Muscle layer of duodenum (tissue), 2 donors: Measurements from ENCODE around the gene LACC1.

Experiments
- H3K27ac ChIP-seq: one replicate; pipeline ENCODE4 v1.7.0; 2013; ENCODE audit warnings: mild to moderate bottlenecking, low read length
- H3K27me3 ChIP-seq: one replicate; pipeline ENCODE4 v1.7.0; 2013; ENCODE audit warnings: low read depth, mild to moderate bottlenecking, control low read depth, low read length
- H3K36me3 ChIP-seq, 2 donors: one replicate each; pipeline ENCODE4 v1.7.0; 2013; ENCODE audit warnings: low read length in 2 of 2, control low read depth in 1 of 2, mild to moderate bottlenecking in 1 of 2; ENCODE audit not compliant: insufficient read depth in 2 of 2, control insufficient read depth in 1 of 2
- H3K4me1 ChIP-seq, 2 donors: one replicate each; pipeline ENCODE4 v1.7.0; 2013; ENCODE audit warnings: low read length in 2 of 2, mild to moderate bottlenecking in 2 of 2, control low read depth in 1 of 2, moderate library complexity in 1 of 2; ENCODE audit not compliant: insufficient read depth in 2 of 2, control insufficient read depth in 1 of 2
- H3K4me3 ChIP-seq, 2 donors: one replicate each; pipeline ENCODE4 v1.7.0; 2013; ENCODE audit warnings: low read length in 2 of 2, low read depth in 1 of 2, mild to moderate bottlenecking in 1 of 2
- H3K9me3 ChIP-seq, 2 donors: one replicate each; pipeline ENCODE4 v1.7.0; 2013; ENCODE audit warnings: low read length in 2 of 2, control low read depth in 1 of 2, mild to moderate bottlenecking in 1 of 2; ENCODE audit not compliant: control insufficient read depth in 1 of 2
- donor health status: healthy.

Gene LACC1

GRCh38 chr13:43879755-43880181 lies at the start of gene LACC1:
LACC1 (plus strand) TSS chr13:43879904; CDS start chr13:43880986, 1,082 bp downstream.
- no peaks in the 10 kb centered on the region for H3K27me3 ChIP-seq
- H3K9me3 ChIP-seq: no peaks in the 10 kb centered on the region
- peaks cover 0 to 3% of the 10 kb centered on the region in 2 donors for H3K36me3 ChIP-seq
- H3K4me3 ChIP-seq: peak within 1 kb of the TSS; percentile 64 to 73
- peaks cover 10% of the 10 kb centered on the region in 2 donors for H3K4me1 ChIP-seq
- peak within 1 kb of the TSS; percentile 80 for H3K27ac ChIP-seq

DNA sequence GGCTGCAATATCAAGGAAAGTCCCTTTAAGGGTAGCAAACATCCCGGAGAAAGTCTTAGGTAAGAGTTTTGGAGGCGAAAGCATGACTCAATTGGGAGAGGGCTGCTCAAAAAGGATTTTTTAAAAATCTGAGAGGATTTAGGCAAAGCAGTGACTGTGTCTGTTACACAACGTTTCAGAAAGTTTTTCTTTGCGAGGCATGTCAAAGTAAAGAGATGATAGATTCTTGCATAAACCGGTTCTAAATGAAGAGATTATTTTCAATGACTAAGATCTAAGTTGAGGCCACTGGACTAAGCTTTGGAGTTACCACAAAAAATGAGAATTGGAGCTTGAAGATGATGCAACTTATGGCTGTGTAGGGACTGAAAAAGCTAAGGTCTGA lies 49.2 kb upstream of the LACC1 start:
- H3K4me1 ChIP-seq: no peaks in the 10 kb centered on the region
- H3K27ac ChIP-seq: no peak overlapping the region
- H3K27me3 ChIP-seq: no peaks in the 10 kb centered on the region
- H3K4me3 ChIP-seq: no peak overlapping the region
- H3K9me3 ChIP-seq: no peaks in the 10 kb centered on the region
- peaks cover 0 to 15% of the 10 kb centered on the region in 2 donors for H3K36me3 ChIP-seq

GRCh38 chr13:43831088-43831487 lies 48.6 kb upstream of the LACC1 start:
- Histone ChIP-seq H3K9me3 (no peaks in the 10 kb centered on the region), H3K36me3 (peaks cover 0 to 15% of the 10 kb centered on the region in 2 donors), H3K4me3 (no peak overlapping the region), H3K4me1 (no peaks in the 10 kb centered on the region), H3K27ac (no peak overlapping the region), H3K27me3 (no peaks in the 10 kb centered on the region)

DNA sequence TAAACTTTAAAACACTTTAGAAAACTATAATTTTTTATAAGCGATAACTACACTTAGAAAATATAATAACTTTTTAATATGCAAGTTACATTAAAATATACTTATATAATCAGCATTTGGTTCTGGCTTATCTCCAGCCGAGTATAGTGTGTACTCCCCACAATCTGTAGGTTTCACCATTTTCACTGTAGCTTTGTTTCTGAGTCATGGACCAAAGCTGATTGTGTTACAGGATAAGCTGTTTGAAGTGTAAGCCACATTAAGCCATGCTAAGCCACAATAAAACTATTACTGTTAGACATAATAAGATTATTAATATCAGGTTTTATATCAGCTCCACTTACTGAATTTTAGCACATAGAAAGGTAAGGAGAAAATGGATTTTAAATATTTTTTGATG lies 44.0 kb upstream of the LACC1 start:
- no peaks in the 10 kb centered on the region for H3K9me3 ChIP-seq
- H3K36me3 ChIP-seq: peaks cover 0 to 9% of the 10 kb centered on the region in 2 donors
- no peaks in the 10 kb centered on the region for H3K27me3 ChIP-seq
- no peaks in the 10 kb centered on the region for H3K4me1 ChIP-seq
- H3K27ac ChIP-seq: no peak overlapping the region
- H3K4me3 ChIP-seq: no peak overlapping the region

- no peaks in the 10 kb centered on the region for H3K36me3 ChIP-seq
- no peak overlapping the region for H3K27ac ChIP-seq
- no peaks in the 10 kb centered on the region for H3K27me3 ChIP-seq
- H3K4me3 ChIP-seq: no peak overlapping the region
- no peaks in the 10 kb centered on the region for H3K4me1 ChIP-seq
- no peaks in the 10 kb centered on the region for H3K9me3 ChIP-seq
Measured at GRCh38 chr13:43838909-43839308, 40.8 kb upstream of the LACC1 start.

- H3K36me3 ChIP-seq: peaks cover 0 to 19% of the 10 kb centered on the region in 2 donors
- H3K4me3 ChIP-seq: no peak overlapping the region
- H3K27ac ChIP-seq: no peak overlapping the region
- peaks cover 15 to 20% of the 10 kb centered on the region in 2 donors for H3K9me3 ChIP-seq
- no peaks in the 10 kb centered on the region for H3K4me1 ChIP-seq
- H3K27me3 ChIP-seq: no peaks in the 10 kb centered on the region
Measured at GRCh38 chr13:43846496-43847158, 33.1 kb upstream of the LACC1 start.

DNA sequence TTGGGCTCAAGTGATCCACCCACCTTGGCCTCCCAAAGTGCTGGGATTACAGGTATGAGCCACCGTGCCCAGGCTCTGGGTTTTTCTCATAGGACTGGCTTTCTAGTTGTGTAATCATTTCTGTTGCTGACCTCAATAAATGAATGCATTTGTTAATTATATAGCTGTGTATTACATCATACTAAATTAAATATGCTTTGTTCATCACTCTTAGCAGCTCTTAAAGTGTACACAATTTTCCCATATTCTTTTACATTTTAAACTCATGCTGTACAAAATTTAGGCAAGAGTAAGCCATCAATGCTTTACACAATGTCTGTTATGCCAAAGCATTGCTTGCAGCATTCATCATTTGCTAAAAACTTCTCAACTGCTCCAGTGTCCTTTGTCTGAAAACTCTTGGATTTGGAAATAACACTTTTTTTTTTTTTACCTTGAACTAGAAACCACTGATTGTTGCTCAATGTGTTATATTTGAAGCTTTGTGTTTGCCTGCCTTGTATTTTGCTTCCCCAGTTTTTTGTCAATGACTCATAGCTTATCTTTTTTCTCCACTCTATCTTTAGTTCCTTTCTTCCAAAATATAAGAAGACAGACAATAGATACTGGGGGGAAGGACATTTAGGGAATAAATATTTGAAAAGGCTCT lies 31.6 kb upstream of the LACC1 start:
- H3K27me3 ChIP-seq: no peaks in the 10 kb centered on the region
- no peaks in the 10 kb centered on the region for H3K4me1 ChIP-seq
- no peak overlapping the region for H3K4me3 ChIP-seq
- H3K9me3 ChIP-seq: peaks cover 16 to 34% of the 10 kb centered on the region in 2 donors
- H3K36me3 ChIP-seq: peaks cover 0 to 19% of the 10 kb centered on the region in 2 donors
- H3K27ac ChIP-seq: no peak overlapping the region

DNA sequence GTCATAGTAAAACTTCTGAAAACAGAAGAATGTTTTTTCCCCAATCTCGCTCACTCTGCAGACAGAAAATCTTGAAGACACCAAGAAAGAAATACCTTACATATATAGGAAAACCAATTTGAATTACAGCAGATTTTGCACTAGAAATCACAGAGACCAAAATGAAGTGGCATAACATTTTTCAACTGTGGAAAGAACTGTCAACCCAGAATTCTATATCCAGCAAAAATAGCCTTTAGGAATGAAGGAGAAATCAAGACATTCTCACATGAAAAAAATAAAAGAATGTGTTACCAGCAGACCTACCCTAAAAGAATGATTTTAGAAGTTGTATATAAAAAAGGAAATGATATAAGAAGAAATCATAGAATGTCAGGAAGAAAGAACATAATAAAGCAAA lies 28.8 kb upstream of the LACC1 start:
- Histone ChIP-seq H3K4me1 (no peaks in the 10 kb centered on the region), H3K36me3 (peaks cover 0 to 27% of the 10 kb centered on the region in 2 donors), H3K9me3 (peaks cover 16 to 49% of the 10 kb centered on the region in 2 donors), H3K4me3 (no peak overlapping the region), H3K27me3 (no peaks in the 10 kb centered on the region), H3K27ac (no peak overlapping the region)

- H3K27me3 ChIP-seq: no peaks in the 10 kb centered on the region
- no peak overlapping the region for H3K27ac ChIP-seq
- no peaks in the 10 kb centered on the region for H3K4me1 ChIP-seq
- peaks cover 16 to 49% of the 10 kb centered on the region in 2 donors for H3K9me3 ChIP-seq
- peaks cover 0 to 27% of the 10 kb centered on the region in 2 donors for H3K36me3 ChIP-seq
- no peak overlapping the region for H3K4me3 ChIP-seq
Measured at GRCh38 chr13:43852923-43853404, 26.7 kb upstream of the LACC1 start.

GRCh38 chr13:43861863-43862262 lies 17.8 kb upstream of the LACC1 start:
- Histone ChIP-seq H3K4me3 (no peak overlapping the region), H3K36me3 (peaks cover 0 to 7% of the 10 kb centered on the region in 2 donors), H3K4me1 (no peaks in the 10 kb centered on the region), H3K9me3 (no peaks in the 10 kb centered on the region), H3K27ac (no peak overlapping the region), H3K27me3 (no peaks in the 10 kb centered on the region)

DNA sequence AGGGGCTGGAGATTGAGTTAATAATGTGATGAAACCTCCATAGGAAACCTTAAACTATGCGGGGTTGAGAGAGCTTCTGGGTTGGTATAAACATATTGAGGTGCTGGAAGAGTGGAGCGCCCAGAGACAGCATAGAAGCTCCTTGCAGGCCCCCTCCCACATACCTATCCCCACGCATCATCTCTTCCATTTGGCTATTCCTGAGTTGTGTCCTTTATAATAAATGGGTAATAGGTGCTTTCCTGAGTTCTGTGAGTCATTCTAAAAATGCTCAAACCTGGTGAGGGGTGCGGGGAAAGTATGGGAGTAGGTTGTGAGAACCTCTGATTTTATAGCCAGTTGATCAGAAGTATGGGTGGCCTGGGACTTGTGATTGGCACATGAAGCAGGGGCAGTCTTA lies 14.8 kb upstream of the LACC1 start:
- Histone ChIP-seq H3K9me3 (no peaks in the 10 kb centered on the region), H3K27ac (no peak overlapping the region), H3K27me3 (no peaks in the 10 kb centered on the region), H3K4me1 (no peaks in the 10 kb centered on the region), H3K36me3 (peaks cover 2 to 6% of the 10 kb centered on the region in 2 donors), H3K4me3 (no peak overlapping the region)
